Suprapubic skin (tissue), 4 donors: ENCODE data around the gene TELO2.

Experiments used
- POLR2A ChIP-seq, 2 donors: fragments of 450-650 bp; IDR thresholded peaks; one replicate each; pipeline ENCODE4 v1.6.1; 2017; ENCODE audit warnings: antibody characterized with exemption in 2 of 2, mild to moderate bottlenecking in 2 of 2, moderate library complexity in 2 of 2
- POLR2AphosphoS5 ChIP-seq, 3 donors: sonication (generic); formaldehyde crosslinking; IDR thresholded peaks; one replicate each; pipeline ENCODE4 v1.6.1; 2017; ENCODE audit warnings: antibody characterized with exemption in 3 of 3

- TF ChIP-seq POLR2A (IDR thresholded peaks at IDR 0.05) (no peak), POLR2AphosphoS5 (IDR thresholded peaks at IDR 0.05) (no peak)
Measured at GRCh38 chr16:1452530-1452929, 40.6 kb upstream of the TELO2 start.
